ENCODE measurements around the gene CIAO3.

DNA sequence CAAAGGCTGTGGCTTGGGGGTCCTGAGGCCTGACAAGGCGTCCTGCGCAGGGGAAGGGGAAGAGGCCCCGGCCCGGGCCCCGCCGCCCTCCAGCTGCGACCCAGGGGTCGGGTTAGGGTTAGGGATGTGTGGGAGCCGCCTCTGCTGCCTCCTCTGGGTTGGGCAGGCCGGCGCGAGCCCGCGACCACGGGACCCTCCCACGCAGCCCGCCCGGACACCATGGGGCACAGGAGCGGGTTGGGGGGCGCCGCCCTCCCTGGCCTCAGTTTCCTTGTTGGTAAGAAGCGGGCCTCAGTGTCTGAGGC lies 386 bp downstream of the CIAO3 start:
- no peak for TF ChIP-seq PAX5 (IDR thresholded peaks at IDR 0.05; ENCODE audit: borderline replicate concordance, low read depth, low read length)
- TF ChIP-seq CTCF (IDR thresholded peaks at IDR 0.05 in 2 of 3, conservative IDR thresholded peaks at IDR 0.05 in 1 of 3; ENCODE audit: control insufficient read depth in 2 of 3, extremely low read depth in 1 of 3, insufficient read depth in 1 of 3, low read depth in 3 of 3, low read length in 3 of 3) = no peak
- TF ChIP-seq PRDM15 (CRISPR knock-in tag; IDR thresholded peaks at IDR 0.05) = no peak
- TF ChIP-seq MAX (IDR thresholded peaks at IDR 0.05; ENCODE audit: low read depth, low read length) = no peak
- no peak for TF ChIP-seq ZNF592 (IDR thresholded peaks at IDR 0.05)
- TF ChIP-seq EP300 (IDR thresholded peaks at IDR 0.05; ENCODE audit: borderline replicate concordance in 1 of 2, control insufficient read depth in 1 of 2, low read depth in 2 of 2, low read length in 2 of 2) = no peak
- TF ChIP-seq NBN (IDR thresholded peaks at IDR 0.05) = no peak
- no peak for TF ChIP-seq EZH2 (IDR thresholded peaks at IDR 0.05; ENCODE audit: borderline replicate concordance, control insufficient read depth, low read depth, low read length)
- no peak for TF ChIP-seq DPF2 (IDR thresholded peaks at IDR 0.05)

All from GM12878 (cell line).